HG02943 (cell line): ENCODE results near the gene RUNX1.
A peak's percentile ranks its signal among the peaks of the same experiment; 100 is the strongest.

Experiments
- ATAC-seq: cut with Tn5 transposase; IDR thresholded peaks from one replicate; pipeline ENCODE4 v1.9.1; 2021; ENCODE audit warnings: mild to moderate bottlenecking, low read depth, moderate library complexity; ENCODE audit not compliant: unreplicated experiment

Gene RUNX1

GRCh38 chr21:35048706-35049617, at the start of gene RUNX1:
Gene RUNX1, minus strand, starts transcription at chr21:35049302.
- ATAC-seq = peak; percentile 71

GRCh38 chr21:35097525-35097924, 48.4 kb upstream of the RUNX1 start:
- ATAC-seq = no peak

GRCh38 chr21:35096959-35097358, 47.9 kb upstream of the RUNX1 start:
- no peak for ATAC-seq

GRCh38 chr21:35095859-35096291, 46.8 kb upstream of the RUNX1 start:
- no peak for ATAC-seq

- ATAC-seq = no peak
Measured at GRCh38 chr21:35093514-35093913, 44.4 kb upstream of the RUNX1 start.

- ATAC-seq = no peak
Measured at GRCh38 chr21:35091496-35091895, 42.4 kb upstream of the RUNX1 start.

GRCh38 chr21:35090403-35090802, 41.3 kb upstream of the RUNX1 start:
- ATAC-seq = no peak

GRCh38 chr21:35088319-35088771, 39.2 kb upstream of the RUNX1 start:
- no peak for ATAC-seq

- no peak for ATAC-seq
Measured at GRCh38 chr21:35086357-35086756, 37.3 kb upstream of the RUNX1 start.

GRCh38 chr21:35084869-35085268, 35.8 kb upstream of the RUNX1 start:
- ATAC-seq = no peak

- ATAC-seq = no peak
Measured at GRCh38 chr21:35083246-35083645, 34.1 kb upstream of the RUNX1 start.

GRCh38 chr21:35081861-35082260, 32.8 kb upstream of the RUNX1 start:
- ATAC-seq = no peak

- no peak for ATAC-seq
Measured at GRCh38 chr21:35079181-35079580, 30.1 kb upstream of the RUNX1 start.

GRCh38 chr21:35077975-35078374, 28.9 kb upstream of the RUNX1 start:
- ATAC-seq = no peak

GRCh38 chr21:35077466-35077865, 28.4 kb upstream of the RUNX1 start:
- ATAC-seq = no peak

- no peak for ATAC-seq
Measured at GRCh38 chr21:35075546-35075945, 26.4 kb upstream of the RUNX1 start.

- no peak for ATAC-seq
Measured at GRCh38 chr21:35072960-35073359, 23.9 kb upstream of the RUNX1 start.

- ATAC-seq = no peak
Measured at GRCh38 chr21:35072557-35072956, 23.5 kb upstream of the RUNX1 start.

- ATAC-seq = no peak
Measured at GRCh38 chr21:35071347-35071746, 22.2 kb upstream of the RUNX1 start.

- ATAC-seq = no peak
Measured at GRCh38 chr21:35070436-35070835, 21.3 kb upstream of the RUNX1 start.

- ATAC-seq = no peak
Measured at GRCh38 chr21:35066824-35067223, 17.7 kb upstream of the RUNX1 start.
